H1 (cell line): Measurements from ENCODE around the gene BDP1. TPM values are rescaled to one million over a fixed set of nuclear protein-coding genes. Genes with fewer than 3 reads are reported as not detected.

Source experiments
- CTCF ChIA-PET: fragments of 300-600 bp; sonication (Branson Sonifier 250); formaldehyde crosslinking; loops from one replicate; lab custom pipeline; 2021; ENCODE audit not compliant: partially characterized antibody; lab: Charles Lee
- POLR2A ChIA-PET: fragments of 300-600 bp; sonication (Branson Sonifier 250); formaldehyde crosslinking; loops from one replicate; lab custom pipeline; 2021; ENCODE audit warnings: inconsistent platforms; ENCODE audit not compliant: partially characterized antibody; lab: Charles Lee
- DNase-seq, 2 experiments: peaks; one replicate each; pipeline versions ENCODE4 v3.0.0 to v3.0.0-alpha.2; 2010 to 2022; ENCODE audit warnings: low spot score in 2 of 2, low read depth in 1 of 2, mixed read lengths in 1 of 2
- FAIRE-seq: peaks from 2 replicates; lab custom pipeline; 2011; peaks lifted over from hg19 to GRCh38; lab: Jason Lieb, UNC
- H2AFZ ChIP-seq: 2 replicates; pipeline ENCODE4 v1.8.1; 2012; ENCODE audit warnings: low read length, inconsistent platforms
- H2AK5ac ChIP-seq: 2 replicates; pipeline ENCODE4 v1.6.1; 2013; ENCODE audit warnings: low read depth, low read length
- H2BK120ac ChIP-seq: replicated peaks from 2 replicates; pipeline ENCODE3; 2013; ENCODE audit warnings: low read depth, low read length, inconsistent platforms
- H2BK12ac ChIP-seq: 2 replicates; pipeline ENCODE4 v1.6.1; 2013; ENCODE audit warnings: low read depth, low read length
- H2BK15ac ChIP-seq: 2 replicates; pipeline ENCODE4 v1.6.1; 2013; ENCODE audit warnings: low read length
- H2BK20ac ChIP-seq: 2 replicates; pipeline ENCODE4 v1.6.1; 2013; ENCODE audit warnings: low read length
- H2BK5ac ChIP-seq: 2 replicates; pipeline ENCODE4 v1.6.1; 2013; ENCODE audit warnings: low read depth, low read length
- H3K14ac ChIP-seq: 2 replicates; pipeline ENCODE4 v1.6.1; 2013; ENCODE audit warnings: inconsistent platforms; ENCODE audit not compliant: insufficient read length
- H3K18ac ChIP-seq: 2 replicates; pipeline ENCODE4 v1.6.1; 2013; ENCODE audit warnings: low read length; ENCODE audit errors: extremely low read depth
- H3K23ac ChIP-seq: 2 replicates; pipeline ENCODE4 v1.6.1; 2013; ENCODE audit warnings: inconsistent platforms; ENCODE audit not compliant: insufficient read length
- H3K23me2 ChIP-seq: 2 replicates; pipeline ENCODE4 v1.6.1; 2013; ENCODE audit warnings: low read depth, low read length
- H3K27ac ChIP-seq: 2 replicates; pipeline ENCODE4 v1.6.1; 2011; ENCODE audit warnings: low read depth, low read length, inconsistent platforms
- H3K27me3 ChIP-seq, 4 experiments: replicated peaks in 1 of 4; 1 replicate in 1 of 4; 2 replicates in 3 of 4; pipeline versions ENCODE4 v1.6.1 to v1.8.1; 2011 to 2013; ENCODE audit warnings: low read length in 3 of 4, mild to moderate bottlenecking in 3 of 4, inconsistent platforms in 2 of 4, mixed read lengths in 2 of 4, moderate library complexity in 1 of 4; ENCODE audit not compliant: control insufficient read depth in 3 of 4, insufficient read depth in 3 of 4; ENCODE audit errors: extremely low read depth in 1 of 4
- H3K36me3 ChIP-seq, 4 experiments: 2 replicates each; pipeline versions ENCODE4 v1.6.1 to v1.8.1; 2011 to 2013; ENCODE audit warnings: mild to moderate bottlenecking in 4 of 4, low read length in 3 of 4, moderate library complexity in 2 of 4, control low read depth in 1 of 4, inconsistent platforms in 1 of 4; ENCODE audit not compliant: insufficient read depth in 4 of 4, control insufficient read depth in 2 of 4
- H3K4ac ChIP-seq: replicated peaks from 2 replicates; pipeline ENCODE3; 2013; ENCODE audit warnings: low read length, low read depth, mixed read lengths, inconsistent platforms; ENCODE audit not compliant: insufficient read length
- H3K4me1 ChIP-seq, 4 experiments: replicated peaks in 1 of 4; 1 replicate in 1 of 4; 2 replicates in 3 of 4; pipeline versions ENCODE4 v1.6.1 to v1.8.1; 2011 to 2013; ENCODE audit warnings: low read length in 3 of 4, inconsistent platforms in 2 of 4, mixed read lengths in 1 of 4; ENCODE audit not compliant: insufficient read depth in 4 of 4, control insufficient read depth in 3 of 4
- H3K4me2 ChIP-seq, 2 experiments: 2 replicates each; pipeline versions ENCODE4 v1.6.1 to v1.8.1; 2011 to 2013; ENCODE audit warnings: low read depth in 2 of 2, low read length in 2 of 2, control low read depth in 1 of 2, inconsistent platforms in 1 of 2, mild to moderate bottlenecking in 1 of 2; ENCODE audit not compliant: insufficient read depth in 1 of 2
- H3K4me3 ChIP-seq, 4 experiments: fragments of 200-600, 300-600 bp in 1 of 4; sonication (generic), shearing (Covaris generic), sonication (Bioruptor Twin) in 1 of 4; 2 replicates each; pipeline versions ENCODE4 v1.5.1 to v1.8.1; 2011 to 2016; ENCODE audit warnings: low read length in 4 of 4, low read depth in 3 of 4, control low read depth in 2 of 4, inconsistent platforms in 2 of 4, mild to moderate bottlenecking in 2 of 4, mixed read lengths in 1 of 4, moderate library complexity in 1 of 4; ENCODE audit not compliant: insufficient read depth in 2 of 4; ENCODE audit errors: extremely low read depth in 1 of 4
- H3K56ac ChIP-seq: replicated peaks from 2 replicates; pipeline ENCODE3; 2013; ENCODE audit warnings: low read depth, mild to moderate bottlenecking, mixed read lengths, low read length, inconsistent platforms; ENCODE audit not compliant: insufficient read length
- H3K79me1 ChIP-seq: 2 replicates; pipeline ENCODE4 v1.6.1; 2013; ENCODE audit warnings: low read depth, low read length, control low read depth
- H3K79me2 ChIP-seq, 2 experiments: 2 replicates each; pipeline versions ENCODE4 v1.6.1 to v1.8.1; 2012 to 2013; ENCODE audit warnings: low read length in 2 of 2, mild to moderate bottlenecking in 2 of 2, inconsistent platforms in 1 of 2; ENCODE audit not compliant: insufficient read depth in 2 of 2, control insufficient read depth in 1 of 2
- H3K9ac ChIP-seq, 4 experiments: replicated peaks in 1 of 4; 1 replicate in 1 of 4; 2 replicates in 3 of 4; pipeline versions ENCODE4 v1.6.1 to v1.8.1; 2011 to 2013; ENCODE audit warnings: low read depth in 3 of 4, low read length in 3 of 4, control low read depth in 2 of 4, mild to moderate bottlenecking in 2 of 4, moderate library complexity in 2 of 4, inconsistent platforms in 1 of 4; ENCODE audit errors: extremely low read depth in 1 of 4
- H3K9me3 ChIP-seq, 2 experiments: 2 replicates each; pipeline versions ENCODE4 v1.6.1 to v1.8.1; 2012 to 2013; ENCODE audit warnings: mild to moderate bottlenecking in 2 of 2, moderate library complexity in 2 of 2, control low read depth in 1 of 2, inconsistent platforms in 1 of 2, low read depth in 1 of 2, low read length in 1 of 2, mixed read lengths in 1 of 2; ENCODE audit not compliant: insufficient read depth in 2 of 2
- H4K20me1 ChIP-seq, 2 experiments: replicated peaks in 1 of 2; 2 replicates each; pipeline versions ENCODE3 to v1.8.1; 2011 to 2013; ENCODE audit warnings: inconsistent platforms in 2 of 2, low read length in 2 of 2, mild to moderate bottlenecking in 1 of 2; ENCODE audit not compliant: insufficient read depth in 2 of 2, control insufficient read depth in 1 of 2
- H4K5ac ChIP-seq: 2 replicates; pipeline ENCODE4 v1.6.1; 2013; ENCODE audit warnings: low read length, low read depth, mixed read lengths, inconsistent platforms; ENCODE audit not compliant: insufficient read length
- H4K8ac ChIP-seq: 2 replicates; pipeline ENCODE4 v1.8.0; 2013; ENCODE audit warnings: mild to moderate bottlenecking, moderate library complexity, low read length, inconsistent platforms; ENCODE audit not compliant: insufficient read depth; ENCODE audit errors: extremely low read depth
- H4K91ac ChIP-seq: replicated peaks from 2 replicates; pipeline ENCODE3; 2013; ENCODE audit warnings: low read length, mixed read lengths, inconsistent platforms; ENCODE audit not compliant: insufficient read length
- BCL11A ChIP-seq, 2 experiments: IDR thresholded peaks; one replicate each; pipeline ENCODE4 v1.6.1; 2011; ENCODE audit warnings: low read depth in 2 of 2, low read length in 2 of 2, mild to moderate bottlenecking in 2 of 2
- CBX5 ChIP-seq: fragments of 300-800, 300-1000 bp; sonication (generic); IDR thresholded peaks from 2 replicates; pipeline ENCODE4 v1.7.1; 2016; ENCODE audit warnings: antibody characterized with exemption, low read length, low read depth
- GABPA ChIP-seq: IDR thresholded peaks from 2 replicates; pipeline ENCODE4 v1.6.1; 2011; ENCODE audit warnings: mild to moderate bottlenecking, low read length, moderate library complexity, borderline replicate concordance; ENCODE audit not compliant: insufficient read depth
- JUND ChIP-seq: IDR thresholded peaks from 2 replicates; pipeline ENCODE4 v1.6.1; 2011; ENCODE audit warnings: mild to moderate bottlenecking, improper control_type of control experiment, low read length
- KDM1A ChIP-seq: fragments of 200-600, 300-600 bp; sonication (generic); IDR thresholded peaks from 2 replicates; pipeline ENCODE4 v1.7.1; 2016; ENCODE audit warnings: mild to moderate bottlenecking, low read length, borderline replicate concordance
- WGBS, 2 experiments: shearing (Covaris generic) in 1 of 2; methylation state at CpG; one replicate each; pipeline versions ENCODE4 v1.1.6 to v1.1.7; 2013 to 2015; ENCODE audit warnings: low lambda C conversion rate in 2 of 2, mixed read lengths in 2 of 2, inconsistent platforms in 1 of 2, low coverage in 1 of 2, missing lambda C conversion rate in 1 of 2; ENCODE audit not compliant: insufficient replicate concordance in 2 of 2, insufficient coverage in 1 of 2, insufficient read length in 1 of 2; ENCODE audit errors: extremely low coverage in 1 of 2, missing lambda C conversion rate in 1 of 2; 5-methylcytosine and 5-hydroxymethylcytosine counted together
- polyA plus RNA-seq, 7 experiments: library from polyadenylated mRNA; depleted of rRNA in 3 of 7; stranded (reverse) in 5 of 7; unstranded in 2 of 7; fragments of >200 nt in 5 of 7; fragments of 200-250 nt in 2 of 7; gene quantifications; 1 replicate in 5 of 7; 2 replicates in 1 of 7; 4 replicates in 1 of 7; pipeline versions ENCODE4 v1.2.1 to v1.2.3, GENCODE V29; 2011 to 2013; ENCODE audit warnings: missing spikeins in 2 of 7, mixed read lengths in 2 of 7
- total RNA-seq: library from RNA; stranded (reverse); fragmentation: NEBNext Ultra II Directional; extraction: Animal tissue kit (Norgen Biotek cat#: 25700); gene quantifications from 2 replicates; pipeline ENCODE4 v1.2.1, GENCODE V29; 2021

Gene BDP1
- total and polyA plus RNA-seq, 2 of the 8 experiments (the other 6 are each of a cell fraction or from before 2014, with no cell fraction given), result 4.7 to 32.1 TPM

DNA sequence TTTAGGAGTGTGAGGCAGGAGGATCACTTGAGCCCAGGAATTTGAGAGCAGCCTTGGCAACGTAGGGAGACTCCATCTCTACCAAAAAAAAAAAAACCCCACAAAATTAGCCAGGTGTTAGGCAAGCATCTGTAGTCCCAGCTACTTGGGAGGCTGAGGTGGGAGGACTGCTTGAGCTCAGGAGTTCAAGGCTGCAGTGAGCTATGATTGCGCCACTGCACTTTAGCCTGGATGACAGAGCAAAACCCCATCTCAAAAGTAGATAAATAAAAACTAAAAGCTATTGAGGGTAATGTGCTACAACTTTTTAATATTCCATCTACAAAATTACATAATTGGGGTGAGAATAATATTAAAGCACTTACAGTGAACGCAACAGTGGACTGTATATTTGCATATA is 5.9 kb downstream of the BDP1 start:
- no peak overlapping the region for H4K8ac ChIP-seq
- no peak overlapping the region for H3K14ac ChIP-seq
- H2BK120ac ChIP-seq, result no peak overlapping the region
- H2BK12ac ChIP-seq, result no peak overlapping the region
- H4K91ac ChIP-seq, result no peak overlapping the region
- H3K4me2 ChIP-seq, result no peak overlapping the region
- no peak overlapping the region for H4K5ac ChIP-seq
- no peak overlapping the region for H2AK5ac ChIP-seq
- H3K23ac ChIP-seq, result no peak overlapping the region
- H3K9ac ChIP-seq, result no peak overlapping the region
- no peak overlapping the region for H3K18ac ChIP-seq
- no peak overlapping the region for H2BK5ac ChIP-seq
- H3K27me3 ChIP-seq, result no peaks in the 10 kb centered on the region
- no peak overlapping the region for H2AFZ ChIP-seq
- 0 out of 2 replicates have a peak, but pooled peaks cover 2% of the 10 kb centered on the region for H3K23me2 ChIP-seq
- ChIA-PET CTCF (interaction anchor here (2.6 kb wide), 1 partner anchor 14 kb away, joined by 20 read pairs; no protein-coding TSS in a partner anchor), POLR2A (interaction anchor here (1.5 kb wide), 1 partner anchor 129 kb away, joined by 4 read pairs; no protein-coding TSS in a partner anchor)
- peaks cover 2 to 28% of the 10 kb centered on the region in 2 experiments; a peak in 3 of 4 replicates for H3K79me2 ChIP-seq
- no peaks in the 10 kb centered on the region for H3K4me1 ChIP-seq
- TF ChIP-seq JUND (no peak), KDM1A (no peak), GABPA (no peak), BCL11A (IDR thresholded peaks at IDR 0.05; ENCODE audit: low read depth in 2 of 2, low read length in 2 of 2) (no peak), CBX5 (no peak)
- DNase-seq, result no peak
- peaks cover 12 to 69% (median 46%) of the 10 kb centered on the region in 4 experiments for H3K36me3 ChIP-seq
- H4K20me1 ChIP-seq, result no peaks in the 10 kb centered on the region
- H3K4me3 ChIP-seq, result no peak overlapping the region
- H3K9me3 ChIP-seq, result no peaks in the 10 kb centered on the region
- no peak overlapping the region for H3K4ac ChIP-seq
- H3K79me1 ChIP-seq, result no peaks in the 10 kb centered on the region; the same call in 1 of the 2 replicates
- no peak overlapping the region for H2BK20ac ChIP-seq
- H2BK15ac ChIP-seq, result no peak overlapping the region
- H3K56ac ChIP-seq, result no peak overlapping the region
- no peak overlapping the region for H3K27ac ChIP-seq
- 89% methylated on average over 3 of the region's 3 CpGs; no CpG with 5 or more reads in 1 of the 2 experiments for WGBS, 2 experiments
- FAIRE-seq, result no peak
